HEK293 (cell line): ENCODE results near the gene EXOSC7.

Source experiments
- CTCF ChIA-PET: fragments of 350-600 bp; formaldehyde crosslinking; extraction: SDS; loops from one replicate; lab custom pipeline; 2021; ENCODE audit warnings: antibody characterized with exemption; lab: Yijun Ruan, JAX
- POLR2A ChIA-PET: fragments of 300-600 bp; formaldehyde crosslinking; extraction: SDS; loops from one replicate; lab custom pipeline; 2020; ENCODE audit warnings: antibody characterized with exemption, inconsistent platforms; lab: Yijun Ruan, JAX
- H3K27ac ChIP-seq: fragments of 200-500 bp; sonication (Bioruptor generic); 2 replicates; pipeline ENCODE4 v1.5.1; 2014; ENCODE audit warnings: low read depth, low read length, control low read depth, inconsistent platforms; ENCODE audit errors: extremely low read depth
- H3K36me3 ChIP-seq, 2 experiments: fragments of 200-500 bp in 1 of 2; sonication (Bioruptor generic) in 1 of 2; 1 replicate in 1 of 2; 2 replicates in 1 of 2; pipeline ENCODE4 v1.5.1; 2014 to 2017; ENCODE audit warnings: inconsistent platforms in 2 of 2, low read length in 2 of 2; ENCODE audit not compliant: control insufficient read depth in 2 of 2, insufficient read depth in 1 of 2
- H3K4me1 ChIP-seq: fragments of 200-500 bp; sonication (Bioruptor generic); 2 replicates; pipeline ENCODE4 v1.5.1; 2014; ENCODE audit warnings: mild to moderate bottlenecking, low read length, inconsistent platforms; ENCODE audit not compliant: control insufficient read depth, insufficient read depth
- H3K4me3 ChIP-seq: 2 replicates; pipeline ENCODE4 v1.5.1; 2011; ENCODE audit warnings: low read depth, mild to moderate bottlenecking, control low read depth, low read length, moderate library complexity
- H3K9me3 ChIP-seq: fragments of 200-500 bp; sonication (Bioruptor generic); 2 replicates; pipeline ENCODE4 v1.5.1; 2014; ENCODE audit warnings: low read depth, low read length, inconsistent platforms; ENCODE audit not compliant: control insufficient read depth, insufficient read depth
- ATF2 ChIP-seq: fragments of 450-650 bp; formaldehyde crosslinking; IDR thresholded peaks from 2 replicates; pipeline ENCODE4 v1.5.1; 2016; ENCODE audit warnings: missing biosample characterization, missing genetic modification characterization, low read depth
- BCL11B ChIP-seq: fragments of 450-650 bp; formaldehyde crosslinking; IDR thresholded peaks from 2 replicates; pipeline ENCODE4 v1.5.1; 2016; ENCODE audit warnings: low read depth, missing biosample characterization, missing genetic modification characterization
- GLIS1 ChIP-seq: fragments of 450-650 bp; formaldehyde crosslinking; IDR thresholded peaks from 2 replicates; pipeline ENCODE4 v1.5.1; 2016; ENCODE audit warnings: missing biosample characterization, missing genetic modification characterization
- HOXD13 ChIP-seq: sonication (generic); formaldehyde crosslinking; IDR thresholded peaks from 2 replicates; pipeline ENCODE4 v1.8.0; 2022; ENCODE audit warnings: missing genetic modification reagents, borderline replicate concordance
- ZBTB17 ChIP-seq: fragments of 450-650 bp; formaldehyde crosslinking; IDR thresholded peaks from 2 replicates; pipeline ENCODE4 v1.5.1; 2016; ENCODE audit warnings: missing biosample characterization, missing genetic modification characterization
- ZFP41 ChIP-seq: fragments of 450-650 bp; formaldehyde crosslinking; IDR thresholded peaks from 2 replicates; pipeline ENCODE4 v1.5.1; 2016; ENCODE audit warnings: missing biosample characterization, missing genetic modification characterization, borderline replicate concordance
- ZNF121 ChIP-seq: fragments of 450-650 bp; formaldehyde crosslinking; IDR thresholded peaks from 2 replicates; pipeline ENCODE4 v1.5.1; 2016; ENCODE audit warnings: missing biosample characterization, missing genetic modification characterization
- ZNF19 ChIP-seq: fragments of 450-650 bp; formaldehyde crosslinking; IDR thresholded peaks from 2 replicates; pipeline ENCODE4; 2016; ENCODE audit warnings: missing biosample characterization, missing genetic modification characterization, low read depth
- ZNF221 ChIP-seq: fragments of 450-650 bp; formaldehyde crosslinking; IDR thresholded peaks from 2 replicates; pipeline ENCODE4 v1.5.1; 2017; ENCODE audit warnings: missing biosample characterization, missing genetic modification characterization, borderline replicate concordance
- ZNF26 ChIP-seq: fragments of 450-650 bp; formaldehyde crosslinking; IDR thresholded peaks from 2 replicates; pipeline ENCODE4 v1.5.1; 2016; ENCODE audit warnings: missing biosample characterization, missing genetic modification characterization
- ZNF426 ChIP-seq: fragments of 450-650 bp; formaldehyde crosslinking; IDR thresholded peaks from 2 replicates; pipeline ENCODE4 v1.5.1; 2017; ENCODE audit warnings: missing biosample characterization, missing genetic modification characterization, mild to moderate bottlenecking, inconsistent platforms, moderate library complexity
- ZNF600 ChIP-seq: fragments of 450-650 bp; formaldehyde crosslinking; IDR thresholded peaks from 2 replicates; pipeline ENCODE4 v1.5.1; 2016; ENCODE audit warnings: missing biosample characterization, missing genetic modification characterization
- ZNF624 ChIP-seq: fragments of 450-650 bp; formaldehyde crosslinking; IDR thresholded peaks from 2 replicates; pipeline ENCODE4 v1.5.1; 2017; ENCODE audit warnings: missing biosample characterization, missing genetic modification characterization
- ZNF654 ChIP-seq: fragments of 450-650 bp; formaldehyde crosslinking; IDR thresholded peaks from 2 replicates; pipeline ENCODE4 v1.5.1; 2016; ENCODE audit warnings: low read depth, missing biosample characterization, missing genetic modification characterization
- ZNF777 ChIP-seq: fragments of 450-650 bp; formaldehyde crosslinking; IDR thresholded peaks from 2 replicates; pipeline ENCODE4 v1.5.1; 2017; ENCODE audit warnings: missing biosample characterization, missing genetic modification characterization, borderline replicate concordance
- ZNF792 ChIP-seq: fragments of 450-650 bp; formaldehyde crosslinking; IDR thresholded peaks from 2 replicates; pipeline ENCODE4 v1.5.1; 2016; ENCODE audit warnings: missing biosample characterization, missing genetic modification characterization
- TF ChIP-seq, protein P1 (sequence below): fragments of 450-650 bp; IDR thresholded peaks from 2 replicates; pipeline ENCODE4 v1.5.1; 2018; ENCODE audit warnings: missing biosample characterization, missing genetic modification characterization
- TF ChIP-seq, protein P2 (sequence below): fragments of 450-650 bp; formaldehyde crosslinking; optimal IDR thresholded peaks from 2 replicates; pipeline ENCODE3; 2016; ENCODE audit warnings: missing biosample characterization, mild to moderate bottlenecking, missing genetic modification characterization

Gene EXOSC7

DNA sequence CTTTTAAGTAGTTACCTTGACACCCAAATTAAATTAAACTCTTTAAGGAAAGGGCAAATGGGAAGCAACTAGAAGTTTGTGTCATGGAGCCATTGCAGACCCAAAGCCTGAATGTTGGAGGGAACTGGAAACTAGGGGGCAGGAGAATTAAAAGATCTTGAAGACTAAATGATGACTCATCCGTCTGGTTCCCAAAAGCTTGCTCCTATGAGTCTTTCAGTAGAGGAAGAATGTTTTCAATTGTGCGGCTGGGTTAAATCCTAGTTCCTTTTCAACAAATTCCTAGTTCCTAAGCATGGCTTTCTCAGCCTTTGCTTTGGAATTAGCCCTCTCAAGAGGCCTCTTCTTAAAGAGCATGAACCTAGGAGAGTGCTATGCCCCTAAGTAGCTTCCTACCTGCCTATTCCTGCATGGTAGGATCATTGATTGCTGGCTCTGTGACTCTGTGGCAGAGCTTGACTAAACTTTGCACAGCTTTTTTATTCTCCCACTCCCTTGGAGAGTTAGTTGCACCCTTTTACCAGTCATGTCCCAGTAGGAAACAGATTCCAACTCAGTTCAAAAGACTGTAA is 67.8 kb downstream of the EXOSC7 start:
- ChIA-PET CTCF (interaction anchor here (0.6 to 7.8 kb wide), 5 partner anchors 12 to 616 kb away, joined by 3 to 128 read pairs (median 8); no protein-coding TSS in a partner anchor), POLR2A (no interaction called here)
- TF ChIP-seq ZNF792 (tag by site-specific recombination) (no peak), ZNF654 (tag by site-specific recombination) (no peak), ZNF426 (tag by site-specific recombination) (no peak), ZNF121 (no peak), HOXD13 (CRISPR knock-in tag) (no peak), ZNF19 (tag by site-specific recombination) (no peak), ZBTB17 (tag by site-specific recombination) (no peak), BCL11B (tag by site-specific recombination) (no peak), ZNF600 (no peak), ZFP41 (tag by site-specific recombination) (no peak), ZNF624 (tag by site-specific recombination) (no peak), GLIS1 (tag by site-specific recombination) (no peak)
- TF ChIP-seq, protein P1, sequence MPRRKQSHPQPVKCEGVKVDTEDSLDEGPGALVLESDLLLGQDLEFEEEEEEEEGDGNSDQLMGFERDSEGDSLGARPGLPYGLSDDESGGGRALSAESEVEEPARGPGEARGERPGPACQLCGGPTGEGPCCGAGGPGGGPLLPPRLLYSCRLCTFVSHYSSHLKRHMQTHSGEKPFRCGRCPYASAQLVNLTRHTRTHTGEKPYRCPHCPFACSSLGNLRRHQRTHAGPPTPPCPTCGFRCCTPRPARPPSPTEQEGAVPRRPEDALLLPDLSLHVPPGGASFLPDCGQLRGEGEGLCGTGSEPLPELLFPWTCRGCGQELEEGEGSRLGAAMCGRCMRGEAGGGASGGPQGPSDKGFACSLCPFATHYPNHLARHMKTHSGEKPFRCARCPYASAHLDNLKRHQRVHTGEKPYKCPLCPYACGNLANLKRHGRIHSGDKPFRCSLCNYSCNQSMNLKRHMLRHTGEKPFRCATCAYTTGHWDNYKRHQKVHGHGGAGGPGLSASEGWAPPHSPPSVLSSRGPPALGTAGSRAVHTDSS (tag by site-specific recombination), result no peak
- Histone ChIP-seq H3K4me1 (no peaks in the 10 kb centered on the region), H3K36me3 (no peaks in the 10 kb centered on the region), H3K9me3 (no peaks in the 10 kb centered on the region), H3K4me3 (no peak overlapping the region), H3K27ac (no peak overlapping the region)

GRCh38 chr3:45048244-45048643 is 72.2 kb downstream of the EXOSC7 start:
- no peaks in the 10 kb centered on the region for H3K4me1 ChIP-seq
- H3K9me3 ChIP-seq, result no peaks in the 10 kb centered on the region
- TF ChIP-seq ATF2 (tag by site-specific recombination) (no peak), ZNF221 (tag by site-specific recombination) (no peak), ZNF777 (no peak), ZNF26 (tag by site-specific recombination) (no peak)
- TF ChIP-seq, protein P2, sequence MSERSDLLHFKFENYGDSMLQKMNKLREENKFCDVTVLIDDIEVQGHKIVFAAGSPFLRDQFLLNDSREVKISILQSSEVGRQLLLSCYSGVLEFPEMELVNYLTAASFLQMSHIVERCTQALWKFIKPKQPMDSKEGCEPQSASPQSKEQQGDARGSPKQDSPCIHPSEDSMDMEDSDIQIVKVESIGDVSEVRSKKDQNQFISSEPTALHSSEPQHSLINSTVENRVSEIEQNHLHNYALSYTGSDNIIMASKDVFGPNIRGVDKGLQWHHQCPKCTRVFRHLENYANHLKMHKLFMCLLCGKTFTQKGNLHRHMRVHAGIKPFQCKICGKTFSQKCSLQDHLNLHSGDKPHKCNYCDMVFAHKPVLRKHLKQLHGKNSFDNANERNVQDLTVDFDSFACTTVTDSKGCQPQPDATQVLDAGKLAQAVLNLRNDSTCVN (tag by site-specific recombination), result no peak
- TF ChIP-seq, all 188 proteins: peak for 0
- Histone ChIP-seq H3K27ac (no peak overlapping the region), H3K4me3 (no peak overlapping the region), H3K36me3 (no peaks in the 10 kb centered on the region)
- CTCF ChIA-PET, result interaction anchor here (0.5 to 2.2 kb wide), 4 partner anchors 10 to 163 kb away, joined by 3 to 8 read pairs (median 6); no protein-coding TSS in a partner anchor
- POLR2A ChIA-PET, result no interaction called here
